Vagina (tissue), 2 donors: ENCODE measurements around the gene ANO8.

Experiments
- CTCF ChIP-seq, 3 experiments: fragments of 450-650 bp in 2 of 3; fragments of 200-600 bp in 1 of 3; sonication (generic) in 1 of 3; IDR thresholded peaks; one replicate each; pipeline ENCODE4 v1.5.1; 2017 to 2019; ENCODE audit warnings: antibody characterized with exemption in 3 of 3, mild to moderate bottlenecking in 2 of 3, moderate library complexity in 2 of 3
- POLR2AphosphoS5 ChIP-seq, 2 donors: sonication (generic); formaldehyde crosslinking; IDR thresholded peaks; one replicate each; pipeline ENCODE4 v1.9.0; 2017; ENCODE audit warnings: antibody characterized with exemption in 2 of 2, mild to moderate bottlenecking in 2 of 2, low read depth in 1 of 2; ENCODE audit not compliant: insufficient read depth in 1 of 2

- no peak for TF ChIP-seq CTCF (IDR thresholded peaks at IDR 0.05)
- no peak for TF ChIP-seq POLR2AphosphoS5 (IDR thresholded peaks at IDR 0.05; ENCODE audit: insufficient read depth in 1 of 2, low read depth in 1 of 2)
Measured at GRCh38 chr19:17312189-17313113, 22.2 kb downstream of the ANO8 start.
